Heart right ventricle (tissue), 16 donors: Measurements from ENCODE around the gene SMAD7. TPM values are rescaled to one million over a fixed set of nuclear protein-coding genes. Genes with fewer than 3 reads are reported as not detected.

ENCODE experiments used
- ATAC-seq, 8 donors: fragments of 200-7000 bp; cut with Tn5 transposase; one replicate each; pipeline ENCODE4 v1.9.1; 2020; ENCODE audit warnings: mild to moderate bottlenecking in 8 of 8, moderate library complexity in 8 of 8, moderate number of reproducible peaks in 1 of 8
- DNase-seq, 2 donors: peaks; one replicate each; pipeline ENCODE4 v3.0.0-alpha.2; 2020
- H3K27ac ChIP-seq, 10 donors: fragments of 200-600 bp; sonication (generic) in 2 of 10; one replicate each; pipeline versions ENCODE4 v1.5.0 to v1.8.0; 2020 to 2022; ENCODE audit warnings: mild to moderate bottlenecking in 3 of 10
- H3K27me3 ChIP-seq, 7 donors: fragments of 200-600 bp; one replicate each; pipeline ENCODE4 v1.8.0; 2021 to 2022; ENCODE audit warnings: mild to moderate bottlenecking in 2 of 7
- H3K36me3 ChIP-seq, 9 donors: fragments of 200-600 bp; sonication (generic) in 1 of 9; one replicate each; pipeline versions ENCODE4 v1.5.0 to v1.8.0; 2020 to 2022; ENCODE audit warnings: mild to moderate bottlenecking in 2 of 9
- H3K4me1 ChIP-seq, 9 donors: fragments of 200-600 bp; sonication (generic) in 1 of 9; one replicate each; pipeline versions ENCODE4 v1.5.0 to v1.8.0; 2020 to 2022; ENCODE audit warnings: mild to moderate bottlenecking in 4 of 9
- H3K4me3 ChIP-seq, 10 donors: fragments of 200-600 bp; sonication (generic) in 2 of 10; one replicate each; pipeline versions ENCODE4 v1.5.0 to v1.8.0; 2020 to 2022; ENCODE audit warnings: mild to moderate bottlenecking in 7 of 10, moderate library complexity in 2 of 10
- H3K9me3 ChIP-seq, 11 donors: fragments of 200-600 bp in 10 of 11; sonication (generic) in 2 of 11; one replicate each; pipeline versions ENCODE4 v1.5.0 to v1.8.0; 2013 to 2022; ENCODE audit warnings: mild to moderate bottlenecking in 2 of 11, control low read depth in 1 of 11, moderate library complexity in 1 of 11
- CTCF ChIP-seq, 9 donors: fragments of 200-600 bp; sonication (generic) in 2 of 9; IDR thresholded peaks; one replicate each; pipeline versions ENCODE4 v1.5.0 to v1.8.0; 2021 to 2022; ENCODE audit warnings: antibody characterized with exemption in 9 of 9, mild to moderate bottlenecking in 5 of 9, moderate library complexity in 1 of 9
- WGBS, 2 donors: extraction: QIAGEN DNeasy Blood & Tissue Kit; methylation state at CpG; one replicate each; pipeline ENCODE4 v1.1.7; 2013; ENCODE audit warnings: inconsistent platforms in 1 of 2; 5-methylcytosine and 5-hydroxymethylcytosine counted together
- intact Hi-C, 10 donors: fragments of 100-400 bp; cut with DNase I; formaldehyde crosslinking; loops; one replicate each; pipeline versions ENCODE4 v1.11.1 to v1.14.2; 2022
- polyA plus RNA-seq, 2 donors: library from polyadenylated mRNA; stranded (reverse); fragments of 200-250 nt; gene quantifications; one replicate each; pipeline ENCODE4 v1.2.3, GENCODE V29; 2013
- total RNA-seq, 10 donors: library from RNA; stranded (reverse); fragmentation: NEBNext Ultra II Directional in 3 of 10; extraction: Animal tissue kit (Norgen Biotek cat#: 25700) in 3 of 10; gene quantifications; one replicate each; pipeline versions ENCODE4 v1.2.1 to v1.2.4, GENCODE V29; 2021 to 2023
- donor health status: Arrhythmogenic right ventricular cardiomyopathy.
- donor health status: ischemic (EF 13 %, LVEDD 7.1; RV severe dilation, severe dysfunction).
- donor health status: healthy with polysubstance abuse.
- donor health status: DM: no; HTN: yes; CAD: no.
- donor health status: DM: no; HTN: no; CAD: no.
- donor health status: ischemic (EF 25% LVEDD 6.9; RV normal size, moderate dysfunction).
- donor health status: ischemic (EF 25% LVEDD 5.7; RV mildly dilated, moderate dysfunction).
- donor health status: healthy.
- donor health status: DM: yes; HTN: yes; CAD: no.
- donor health status: Ischemic cardiomyopathy.
- donor health status: ischemic (EF 35%, LVEDD 5.7; RV mildly dilated, moderate dysfunction).
- donor health status: nonischemic (EF 11% LVEDD 7.7; RV severe dilation, severe dysfunction).
- donor health status: DM: yes; HTN: yes; CAD: no.
- donor health status: PGD.
- donor health status: ischemic (EF 29% LVEDD 5.4; RV normal size, mild dysfunction).
- donor health status: nonischemic (EF 23%, LVEDD 6.1; RV moderate dilation, normal function).

Gene SMAD7
- total and polyA plus RNA-seq, 12 donors: 6.7 to 28.6 (median 19.2) TPM

GRCh38 chr18:48994044-48994651 is 43.4 kb upstream of the SMAD7 start:
- intact Hi-C loops: no loop called here
- Histone ChIP-seq H3K9me3 (no peaks in the 10 kb centered on the region), H3K36me3 (no peaks in the 10 kb centered on the region), H3K27me3 (no peaks in the 10 kb centered on the region), H3K4me1 (peaks cover 25 to 84% (median 53%) of the 10 kb centered on the region in 9 donors), H3K4me3 (no peak overlapping the region), H3K27ac (peak overlapping the region; percentile 23 to 77 (median 61))
- ATAC-seq (peak in 7 of 8 donors; percentile 13 to 57 (median 42)), DNase-seq (no peak)
- TF ChIP-seq CTCF (IDR thresholded peaks at IDR 0.05): no peak
- 34 to 46% methylated on average over 15 of the region's 15 CpGs for WGBS, 2 donors

GRCh38 chr18:48993586-48993985 is 42.8 kb upstream of the SMAD7 start:
- 84 to 87% methylated on average over 10 of the region's 10 CpGs for WGBS, 2 donors
- DNase-seq: no peak

GRCh38 chr18:48992791-48993555 is 42.2 kb upstream of the SMAD7 start:
- H3K27ac ChIP-seq: peak overlapping the region in 4 of 10 donors; percentile 56 to 77 (median 62)
- H3K36me3 ChIP-seq: no peaks in the 10 kb centered on the region
- peaks cover 17 to 81% (median 49%) of the 10 kb centered on the region in 9 donors for H3K4me1 ChIP-seq
- no peaks in the 10 kb centered on the region for H3K27me3 ChIP-seq
- no peak overlapping the region for H3K4me3 ChIP-seq
- H3K9me3 ChIP-seq: no peaks in the 10 kb centered on the region
- ATAC-seq (peak in 3 of 8 donors; percentile 2 to 36 (median 5)), DNase-seq (no peak)
- TF ChIP-seq CTCF (IDR thresholded peaks at IDR 0.05): no peak
- 81 to 87% methylated on average over 12 of the region's 12 CpGs for WGBS, 2 donors
- intact Hi-C loops: no loop called here

More at GRCh38 chr18:48993586-48993985, 42.8 kb upstream of the SMAD7 start:
- no peak for ATAC-seq
- Histone ChIP-seq H3K36me3 (no peaks in the 10 kb centered on the region), H3K27me3 (no peaks in the 10 kb centered on the region), H3K27ac (peak overlapping the region in 9 of 10 donors; percentile 23 to 77 (median 63)), H3K4me3 (no peak overlapping the region), H3K4me1 (peaks cover 23 to 87% (median 53%) of the 10 kb centered on the region in 9 donors), H3K9me3 (no peaks in the 10 kb centered on the region)
- no peak for TF ChIP-seq CTCF (IDR thresholded peaks at IDR 0.05)
- intact Hi-C loops: no loop called here

GRCh38 chr18:48992133-48992532 is 41.4 kb upstream of the SMAD7 start:
- no peak for ATAC-seq
- Histone ChIP-seq H3K4me3 (no peak overlapping the region), H3K27ac (peak overlapping the region in 1 of 10 donors; percentile 56), H3K9me3 (no peaks in the 10 kb centered on the region), H3K36me3 (no peaks in the 10 kb centered on the region), H3K27me3 (no peaks in the 10 kb centered on the region), H3K4me1 (peaks cover 13 to 77% (median 42%) of the 10 kb centered on the region in 9 donors)
- no peak for TF ChIP-seq CTCF (IDR thresholded peaks at IDR 0.05)
- no peak for DNase-seq
- intact Hi-C loops: no loop called here
- 92 to 93% methylated on average over 8 of the region's 8 CpGs for WGBS, 2 donors
